Right atrium auricular region (tissue), 2 donors: Measurements from ENCODE around the gene DIO2. TPM values are rescaled to one million over a fixed set of nuclear protein-coding genes. Genes with fewer than 3 reads are reported as not detected.

Experiments
- DNase-seq: peaks from one replicate; pipeline ENCODE4 v3.0.0-alpha.2; 2019; ENCODE audit warnings: low spot score
- H3K27ac ChIP-seq, 2 donors: fragments of 200-600 bp; sonication (generic); 1 replicate in 1 of 2; 2 replicates in 1 of 2; pipeline ENCODE4 v1.5.1; 2016 to 2019
- H3K27me3 ChIP-seq, 2 donors: fragments of 200-600 bp; sonication (generic); one replicate each; pipeline versions ENCODE4 v1.5.1 to v1.6.0; 2017 to 2019
- H3K36me3 ChIP-seq: fragments of 200-600 bp; sonication (generic); one replicate; pipeline ENCODE4 v1.5.1; 2016
- H3K4me1 ChIP-seq, 2 donors: fragments of 200-600 bp; sonication (generic); one replicate each; pipeline versions ENCODE4 v1.5.1 to v1.6.0; 2017 to 2019
- H3K4me3 ChIP-seq, 2 donors: fragments of 200-600 bp; sonication (generic); 1 replicate in 1 of 2; 2 replicates in 1 of 2; pipeline ENCODE4 v1.5.1; 2017 to 2019; ENCODE audit warnings: mild to moderate bottlenecking in 1 of 2, moderate library complexity in 1 of 2
- H3K9me3 ChIP-seq, 2 donors: fragments of 200-600 bp; sonication (generic); one replicate each; pipeline ENCODE4 v1.5.1; 2019
- CTCF ChIP-seq, 2 donors: fragments of 200-600 bp; sonication (generic); IDR thresholded peaks; one replicate each; pipeline ENCODE4 v1.5.1; 2019; ENCODE audit warnings: antibody characterized with exemption in 2 of 2
- total RNA-seq, 2 donors: library from RNA; depleted of rRNA; stranded (reverse); fragments of >200 nt; gene quantifications; one replicate each; pipeline ENCODE4 v1.1.0, GENCODE V29; 2016

The DIO2 gene
- total RNA-seq, 2 donors from 2014 or later = 0.28 to 7.3 TPM

GRCh38 chr14:80200093-80200492 lies 11.2 kb downstream of the DIO2 start:
- DNase-seq = no peak
- no peak overlapping the region for H3K27ac ChIP-seq
- no peak overlapping the region for H3K4me3 ChIP-seq
- no peaks in the 10 kb centered on the region for H3K36me3 ChIP-seq
- TF ChIP-seq CTCF (IDR thresholded peaks at IDR 0.05) = no peak
- no peaks in the 10 kb centered on the region for H3K4me1 ChIP-seq
- no peaks in the 10 kb centered on the region for H3K27me3 ChIP-seq
- H3K9me3 ChIP-seq = no peaks in the 10 kb centered on the region

- H3K36me3 ChIP-seq = no peaks in the 10 kb centered on the region
- TF ChIP-seq CTCF (IDR thresholded peaks at IDR 0.05) = no peak
- H3K27me3 ChIP-seq = no peaks in the 10 kb centered on the region
- no peak overlapping the region for H3K27ac ChIP-seq
- DNase-seq = no peak
- no peaks in the 10 kb centered on the region for H3K4me1 ChIP-seq
- H3K9me3 ChIP-seq = no peaks in the 10 kb centered on the region
- H3K4me3 ChIP-seq = no peak overlapping the region
Observed at GRCh38 chr14:80188571-80188970, 22.7 kb downstream of the DIO2 start.

- Histone ChIP-seq H3K4me1 (no peaks in the 10 kb centered on the region), H3K36me3 (no peaks in the 10 kb centered on the region), H3K4me3 (no peak overlapping the region), H3K9me3 (no peaks in the 10 kb centered on the region), H3K27ac (no peak overlapping the region), H3K27me3 (no peaks in the 10 kb centered on the region)
- DNase-seq = no peak
- no peak for TF ChIP-seq CTCF (IDR thresholded peaks at IDR 0.05)
Observed at GRCh38 chr14:80186301-80186800, 25.0 kb downstream of the DIO2 start.

- no peak overlapping the region for H3K27ac ChIP-seq
- no peaks in the 10 kb centered on the region for H3K4me1 ChIP-seq
- no peaks in the 10 kb centered on the region for H3K9me3 ChIP-seq
- DNase-seq = no peak
- no peak overlapping the region for H3K4me3 ChIP-seq
- TF ChIP-seq CTCF (IDR thresholded peaks at IDR 0.05) = no peak
- no peaks in the 10 kb centered on the region for H3K27me3 ChIP-seq
- H3K36me3 ChIP-seq = no peaks in the 10 kb centered on the region
Observed at GRCh38 chr14:80176893-80177292, 34.4 kb downstream of the DIO2 start.

- Histone ChIP-seq H3K9me3 (no peaks in the 10 kb centered on the region), H3K4me3 (no peak overlapping the region), H3K4me1 (no peaks in the 10 kb centered on the region), H3K27ac (no peak overlapping the region), H3K27me3 (no peaks in the 10 kb centered on the region), H3K36me3 (no peaks in the 10 kb centered on the region)
- no peak for TF ChIP-seq CTCF (IDR thresholded peaks at IDR 0.05)
- no peak for DNase-seq
Observed at GRCh38 chr14:80172375-80173051, 38.8 kb downstream of the DIO2 start.
